SHP77 treated with DMSO at 0.1 percent for 48 hours (cell line): ENCODE measurements around the gene SRRM4.
"Not testable (repeated sequence)": the region's sequence is repeated elsewhere in the genome, so short reads cannot be mapped to it uniquely, and the experiment has no call there.

ENCODE experiments used
- DNase-seq: peaks from one replicate; lab custom pipeline; 2025; lab: John Stamatoyannopoulos, UW

Gene SRRM4

GRCh38 chr12:119069147-119069642 is 87.9 kb downstream of the SRRM4 start:
- peak; percentile 20 for DNase-seq

- no peak for DNase-seq
Measured at GRCh38 chr12:119071176-119071575, 89.8 kb downstream of the SRRM4 start.

DNA sequence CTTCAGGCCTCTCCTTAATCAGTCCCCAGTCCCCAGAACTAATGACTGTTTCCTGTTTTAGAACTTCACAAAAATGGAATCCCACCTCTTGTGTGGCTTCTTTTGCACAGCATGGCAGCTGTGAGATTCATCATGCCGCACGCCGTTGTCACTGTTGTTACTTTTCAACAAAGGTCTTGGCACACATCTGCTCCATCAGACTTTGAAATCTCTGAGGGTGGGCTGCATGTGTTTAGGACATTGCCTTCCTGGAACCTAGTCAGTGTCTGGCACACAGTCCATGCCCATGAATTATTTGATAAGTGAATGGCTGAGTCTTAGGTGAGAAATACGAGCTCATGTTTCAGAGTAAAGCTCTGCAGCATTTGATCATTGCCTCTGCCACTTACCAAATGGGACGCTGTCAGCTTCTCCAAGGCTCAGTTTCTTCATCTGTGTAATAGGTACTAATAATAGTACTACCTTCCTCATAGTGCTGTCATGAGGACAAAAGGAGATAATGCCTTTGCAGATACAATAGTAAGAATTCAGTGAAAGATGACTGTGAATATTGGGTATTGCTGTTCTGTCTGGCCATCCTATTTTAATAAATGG is 90.4 kb downstream of the SRRM4 start:
- DNase-seq, result no peak

GRCh38 chr12:119072440-119072839 is 91.1 kb downstream of the SRRM4 start:
- no peak for DNase-seq

- DNase-seq, result no peak
Measured at GRCh38 chr12:119075222-119075787, 94.0 kb downstream of the SRRM4 start.

- DNase-seq, result no peak
Measured at GRCh38 chr12:119075918-119076317, 94.6 kb downstream of the SRRM4 start.

- no peak for DNase-seq
Measured at GRCh38 chr12:119079530-119079929, 98.2 kb downstream of the SRRM4 start.

DNA sequence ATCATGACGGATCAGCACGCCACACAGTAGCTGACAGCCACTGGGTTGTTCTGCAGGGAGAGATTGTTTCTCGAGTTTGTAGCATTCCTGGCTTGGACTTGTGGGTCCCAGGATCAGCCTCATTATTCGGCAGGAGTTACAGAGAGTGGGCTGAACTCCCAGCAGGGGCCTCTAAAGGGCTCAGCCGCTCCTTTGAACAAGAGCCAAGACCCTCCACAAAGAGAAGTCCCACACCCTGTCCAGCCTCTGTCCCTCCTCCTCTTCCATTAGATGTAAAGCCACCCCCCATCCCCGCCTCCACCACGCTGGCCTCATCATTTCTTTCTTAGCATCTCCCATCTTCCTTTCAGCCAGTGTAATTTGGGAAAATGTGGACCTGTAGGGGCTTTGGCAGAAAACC is 100.7 kb downstream of the SRRM4 start:
- no peak for DNase-seq

DNA sequence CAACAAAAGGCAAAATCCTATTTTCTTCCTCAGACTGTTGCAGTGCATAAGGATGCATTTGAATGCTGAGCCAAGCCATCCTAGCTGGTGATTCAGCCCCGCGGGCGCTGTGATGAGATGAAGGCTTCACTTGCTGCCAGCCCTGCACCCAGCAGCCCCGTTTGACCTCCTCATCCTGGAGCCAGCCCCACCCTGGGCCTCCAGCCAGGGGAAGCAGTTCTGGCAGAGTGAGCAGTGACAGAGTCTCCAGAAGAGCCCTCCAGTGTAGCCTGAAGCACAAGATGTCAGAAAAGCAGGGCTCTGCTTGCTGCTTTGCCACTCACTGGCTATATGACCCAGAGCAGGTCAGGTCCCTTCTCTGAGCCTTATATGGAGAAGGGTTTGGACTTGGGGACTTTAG is 101.2 kb downstream of the SRRM4 start:
- no peak for DNase-seq

GRCh38 chr12:119088685-119089379 is 107.5 kb downstream of the SRRM4 start:
- DNase-seq, result no peak

DNA sequence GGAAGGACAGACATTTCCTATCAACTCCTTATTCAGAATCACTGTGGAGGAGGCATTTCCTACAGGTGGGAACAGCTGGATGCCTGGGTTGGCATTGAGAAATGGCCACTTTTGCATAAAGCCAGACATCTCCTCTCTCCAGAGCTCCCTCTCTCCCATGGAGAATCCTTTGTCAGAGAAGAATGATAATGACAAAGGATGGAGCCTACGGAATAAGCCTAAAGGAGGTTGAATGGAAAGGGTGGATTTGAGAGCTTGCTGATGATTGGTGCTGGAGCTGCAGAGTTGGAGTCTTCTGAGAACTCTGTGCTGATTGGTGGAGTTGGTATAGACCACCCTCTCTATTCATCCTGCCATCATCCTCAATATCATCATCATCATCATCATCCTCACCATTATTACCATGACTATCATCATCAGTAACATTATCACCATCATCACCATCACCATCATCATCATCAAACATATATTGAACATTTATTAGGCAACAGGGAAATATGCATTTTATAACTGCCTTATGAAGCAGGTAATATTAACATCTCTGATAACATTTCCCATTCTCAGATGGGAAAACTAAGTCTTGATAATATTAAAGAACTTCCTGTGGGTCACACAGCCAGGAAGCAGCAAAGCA is 108.2 kb downstream of the SRRM4 start:
- no peak for DNase-seq

- no peak for DNase-seq
Measured at GRCh38 chr12:119090276-119090675, 108.9 kb downstream of the SRRM4 start.

- DNase-seq, result no peak
Measured at GRCh38 chr12:119090865-119091264, 109.5 kb downstream of the SRRM4 start.

DNA sequence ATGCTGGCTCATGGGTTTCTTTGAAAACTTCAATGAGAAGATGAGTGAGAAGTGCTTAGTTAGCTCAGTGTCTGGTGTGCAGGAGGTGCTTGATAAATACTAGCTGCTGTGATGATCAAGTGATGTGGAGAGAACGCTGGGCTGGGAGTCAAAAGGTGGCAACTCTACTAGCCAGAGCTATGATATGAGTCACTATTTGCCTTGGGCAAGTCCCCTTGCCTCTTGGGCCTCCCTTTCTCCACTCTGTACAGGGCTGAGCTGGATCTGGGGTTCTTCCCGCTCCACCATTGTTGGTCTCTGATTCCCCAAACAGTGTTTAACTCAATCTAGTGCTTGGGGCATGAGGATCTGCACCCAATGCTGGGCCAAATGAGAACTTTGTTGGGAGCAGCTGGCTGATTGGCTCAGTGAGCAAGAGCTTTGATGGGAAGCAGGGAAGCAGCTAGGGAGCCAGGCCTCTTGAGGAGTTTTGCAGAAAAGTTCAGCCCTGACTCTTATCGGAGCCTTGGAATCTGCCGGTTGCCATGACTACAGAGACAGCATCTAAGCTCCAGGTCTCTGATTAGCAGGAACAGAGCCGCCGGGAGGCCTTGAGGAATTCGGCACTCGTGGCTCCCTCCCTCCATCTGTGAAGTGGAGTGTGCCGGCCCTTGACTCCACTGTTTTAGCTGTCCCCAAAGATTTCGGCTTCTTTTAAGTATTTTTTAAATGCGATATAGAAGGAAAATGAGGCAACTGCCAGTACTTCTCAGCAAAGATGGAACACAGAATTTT is 115.3 kb downstream of the SRRM4 start:
- no peak for DNase-seq

DNA sequence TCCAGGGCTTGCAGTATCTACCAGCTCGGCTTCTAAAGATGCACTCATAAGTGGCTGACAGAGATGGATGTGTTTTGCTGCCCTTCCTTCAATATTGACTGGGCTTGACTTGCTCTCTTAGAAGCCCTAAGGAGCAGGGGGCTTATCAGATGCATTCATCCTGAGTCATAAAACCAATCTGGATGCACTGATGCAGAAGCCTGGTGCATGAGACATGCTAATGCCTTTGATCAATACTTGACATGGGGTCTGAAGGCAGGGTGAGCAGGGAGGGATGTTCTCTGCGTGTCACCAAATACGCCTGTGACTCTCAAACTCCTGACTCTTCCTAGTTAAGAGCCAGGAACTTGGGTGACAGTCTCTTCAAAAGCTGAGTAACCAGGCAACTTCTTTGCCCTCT is 119.6 kb downstream of the SRRM4 start:
- no peak for DNase-seq

GRCh38 chr12:119102274-119102673 is 120.9 kb downstream of the SRRM4 start:
- DNase-seq, result no peak

DNA sequence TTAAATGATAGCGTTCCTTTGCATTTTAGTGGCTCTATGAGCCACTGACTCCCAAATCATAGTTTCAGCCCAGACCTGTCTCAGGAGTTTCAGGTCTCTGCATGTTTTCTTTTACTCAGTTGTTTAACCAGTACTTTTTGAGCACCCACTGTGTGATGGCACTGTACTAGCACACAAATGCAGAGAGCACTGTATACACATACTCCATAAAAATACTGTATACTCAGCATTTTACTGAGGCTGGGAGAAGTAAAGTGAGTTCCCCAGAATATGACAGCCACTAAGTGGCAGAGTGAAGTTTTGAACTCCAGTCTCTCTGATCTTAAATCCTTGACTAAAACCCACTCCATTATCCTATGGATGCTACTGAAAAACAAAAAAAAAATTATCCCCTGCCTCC is 121.4 kb downstream of the SRRM4 start:
- no peak for DNase-seq

DNA sequence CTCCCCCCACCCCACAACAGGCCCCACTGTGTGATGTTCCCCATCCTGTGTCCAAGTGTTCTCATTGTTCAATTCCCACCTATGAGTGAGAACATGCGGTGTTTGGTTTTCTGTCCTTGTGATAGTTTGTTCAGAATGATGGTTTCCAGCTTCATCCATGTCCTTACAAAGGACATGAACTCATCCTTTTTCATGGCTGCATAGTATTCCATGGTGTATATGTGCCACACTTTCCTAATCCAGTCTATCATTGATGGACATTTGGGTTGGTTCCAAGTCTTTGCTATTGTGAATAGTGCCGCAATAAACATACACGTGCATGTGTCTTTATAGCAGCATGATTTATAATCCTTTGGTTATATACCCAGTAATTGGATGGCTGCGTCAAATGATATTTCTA is 123.6 kb downstream of the SRRM4 start:
- DNase-seq, result not testable (repeated sequence)

GRCh38 chr12:119113496-119113986 is 132.2 kb downstream of the SRRM4 start:
- DNase-seq, result no peak

GRCh38 chr12:119114294-119114693 is 133.0 kb downstream of the SRRM4 start:
- DNase-seq, result no peak

- DNase-seq, result peak; percentile 40
Measured at GRCh38 chr12:119115296-119115905, 134.1 kb downstream of the SRRM4 start.

DNA sequence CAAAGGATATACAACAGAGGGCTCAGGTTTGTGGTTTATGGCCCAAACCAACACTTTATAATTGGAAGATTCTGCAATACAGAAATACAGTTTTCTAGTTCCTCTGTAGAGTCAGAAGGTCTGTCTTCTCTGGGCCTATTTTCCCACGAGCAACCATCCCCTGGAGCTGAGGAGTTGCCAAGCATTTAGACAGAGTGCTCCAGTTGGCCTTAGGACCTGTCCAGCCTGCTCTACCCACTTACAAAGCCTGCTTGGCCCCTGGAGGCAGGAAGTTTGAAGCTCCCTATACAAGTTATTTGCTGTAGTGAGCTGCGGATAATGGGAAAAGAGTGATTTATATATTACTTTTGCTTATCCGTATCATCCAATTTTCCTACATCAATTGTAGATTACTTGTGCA is 136.6 kb downstream of the SRRM4 start:
- no peak for DNase-seq
